Esophagus muscularis mucosa (tissue), 4 donors: Measurements from ENCODE around the gene BMI1.

Experiments
- CTCF ChIP-seq, 3 experiments: fragments of 200-600 bp in 2 of 3; fragments of 450-650 bp in 1 of 3; sonication (generic) in 2 of 3; IDR thresholded peaks; one replicate each; pipeline ENCODE4 v1.5.1; 2017 to 2019; ENCODE audit warnings: antibody characterized with exemption in 3 of 3, mild to moderate bottlenecking in 2 of 3, moderate library complexity in 1 of 3
- EP300 ChIP-seq: sonication (generic); formaldehyde crosslinking; IDR thresholded peaks from one replicate; pipeline ENCODE4 v1.6.1; 2017; ENCODE audit warnings: antibody characterized with exemption
- POLR2A ChIP-seq: fragments of 450-650 bp; IDR thresholded peaks from one replicate; pipeline ENCODE4 v1.6.1; 2017; ENCODE audit warnings: antibody characterized with exemption, moderate library complexity, mild to moderate bottlenecking, low read depth
- POLR2AphosphoS5 ChIP-seq, 2 donors: sonication (generic); formaldehyde crosslinking; IDR thresholded peaks; one replicate each; pipeline ENCODE4 v1.6.1; 2017; ENCODE audit warnings: antibody characterized with exemption in 2 of 2

GRCh38 chr10:22338185-22338900 lies 17.4 kb downstream of the BMI1 start:
- no peak for TF ChIP-seq CTCF (IDR thresholded peaks at IDR 0.05)
- TF ChIP-seq POLR2AphosphoS5 (IDR thresholded peaks at IDR 0.05): no peak
- TF ChIP-seq EP300: no peak
- no peak for TF ChIP-seq POLR2A
